GM19324 (cell line): ENCODE measurements around the gene CAPN1.
"Not testable (repeated sequence)": the region's sequence is repeated elsewhere in the genome, so short reads cannot be mapped to it uniquely, and the experiment has no call there.

Experiments used
- ATAC-seq: cut with Tn5 transposase; IDR thresholded peaks from one replicate; pipeline ENCODE4 v1.9.1; 2021; ENCODE audit warnings: mild to moderate bottlenecking, moderate library complexity; ENCODE audit not compliant: unreplicated experiment, low FRiP score

The CAPN1 gene

DNA sequence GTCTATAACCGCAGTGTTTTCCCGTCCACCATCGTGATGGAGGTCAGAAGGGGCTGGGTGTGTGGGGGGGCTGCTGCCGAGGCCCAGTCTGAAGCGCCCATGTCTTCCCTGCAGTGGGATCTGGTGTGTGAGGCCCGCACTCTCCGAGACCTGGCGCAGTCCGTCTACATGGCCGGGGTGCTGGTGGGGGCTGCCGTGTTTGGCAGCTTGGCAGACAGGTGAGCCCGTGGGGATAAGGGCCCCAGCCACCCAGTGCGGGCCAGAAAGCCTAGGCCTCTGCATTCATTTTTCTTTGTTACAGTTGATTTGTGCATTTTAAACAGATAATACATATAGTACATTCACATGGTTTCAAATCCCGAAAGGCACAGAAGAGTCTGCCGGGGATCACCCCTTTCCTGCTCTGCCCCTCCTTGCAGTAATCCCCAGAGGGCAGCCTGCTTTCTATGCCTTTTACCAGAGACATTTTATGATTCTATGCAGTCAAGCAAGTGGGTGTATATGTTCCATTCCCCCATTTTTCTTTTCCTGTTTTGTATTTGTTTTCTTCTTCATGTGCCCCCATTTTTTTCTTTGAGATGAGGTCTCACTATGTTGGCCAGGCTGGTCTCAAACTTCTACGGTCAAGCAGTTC, 32.6 kb downstream of the CAPN1 start:
- no peak for ATAC-seq

DNA sequence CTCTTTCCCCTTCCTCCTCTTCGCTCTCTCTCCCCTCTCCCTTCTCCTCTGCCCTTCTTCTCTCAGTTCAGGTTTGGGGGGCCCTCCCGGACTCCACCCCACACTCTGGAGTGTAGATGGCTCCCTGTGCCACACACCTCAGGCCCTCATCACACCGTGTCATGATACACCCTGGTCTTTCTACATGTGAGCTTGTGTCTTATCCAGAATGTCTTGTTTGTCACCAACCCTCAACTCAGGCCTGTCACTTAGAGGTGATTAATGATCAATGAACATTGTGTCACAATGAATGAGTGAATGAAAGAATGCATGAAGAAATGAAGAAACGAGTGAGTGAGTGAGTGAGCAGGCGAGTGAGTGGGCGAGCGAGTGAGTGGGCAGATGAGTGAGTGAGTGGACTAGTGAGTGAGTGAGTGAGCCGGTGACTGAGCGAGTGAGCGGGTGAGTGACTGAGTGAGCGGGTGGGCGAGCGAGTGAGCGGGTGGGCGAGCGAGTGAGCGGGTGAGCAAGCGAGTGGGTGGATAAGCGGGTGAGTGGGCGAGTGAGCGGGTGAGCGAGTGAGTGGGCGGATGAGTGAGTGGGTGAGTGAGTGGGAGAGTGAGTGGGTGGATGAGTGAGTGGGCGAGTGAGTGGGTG, 33.8 kb downstream of the CAPN1 start:
- no peak for ATAC-seq

DNA sequence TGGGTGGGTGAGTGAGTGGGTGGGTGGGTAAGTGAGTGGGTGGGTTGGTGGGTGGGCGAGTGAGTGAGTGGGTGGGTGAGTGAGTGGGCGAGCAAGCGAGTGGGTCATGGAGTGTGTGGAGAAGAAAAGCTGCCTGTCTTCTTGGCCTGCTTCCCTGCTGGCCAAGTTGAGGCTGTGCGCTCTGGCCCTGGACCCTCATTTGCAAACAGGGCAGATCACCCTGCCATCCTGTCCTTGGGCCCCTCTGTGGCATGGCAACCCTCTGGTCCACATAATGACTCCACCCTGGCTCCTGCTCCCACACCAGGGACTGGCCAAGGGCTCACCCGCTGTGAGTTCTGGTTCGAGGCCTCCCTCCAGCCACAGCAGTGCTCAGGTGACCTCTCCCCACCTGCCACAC, 35.1 kb downstream of the CAPN1 start:
- no peak for ATAC-seq

DNA sequence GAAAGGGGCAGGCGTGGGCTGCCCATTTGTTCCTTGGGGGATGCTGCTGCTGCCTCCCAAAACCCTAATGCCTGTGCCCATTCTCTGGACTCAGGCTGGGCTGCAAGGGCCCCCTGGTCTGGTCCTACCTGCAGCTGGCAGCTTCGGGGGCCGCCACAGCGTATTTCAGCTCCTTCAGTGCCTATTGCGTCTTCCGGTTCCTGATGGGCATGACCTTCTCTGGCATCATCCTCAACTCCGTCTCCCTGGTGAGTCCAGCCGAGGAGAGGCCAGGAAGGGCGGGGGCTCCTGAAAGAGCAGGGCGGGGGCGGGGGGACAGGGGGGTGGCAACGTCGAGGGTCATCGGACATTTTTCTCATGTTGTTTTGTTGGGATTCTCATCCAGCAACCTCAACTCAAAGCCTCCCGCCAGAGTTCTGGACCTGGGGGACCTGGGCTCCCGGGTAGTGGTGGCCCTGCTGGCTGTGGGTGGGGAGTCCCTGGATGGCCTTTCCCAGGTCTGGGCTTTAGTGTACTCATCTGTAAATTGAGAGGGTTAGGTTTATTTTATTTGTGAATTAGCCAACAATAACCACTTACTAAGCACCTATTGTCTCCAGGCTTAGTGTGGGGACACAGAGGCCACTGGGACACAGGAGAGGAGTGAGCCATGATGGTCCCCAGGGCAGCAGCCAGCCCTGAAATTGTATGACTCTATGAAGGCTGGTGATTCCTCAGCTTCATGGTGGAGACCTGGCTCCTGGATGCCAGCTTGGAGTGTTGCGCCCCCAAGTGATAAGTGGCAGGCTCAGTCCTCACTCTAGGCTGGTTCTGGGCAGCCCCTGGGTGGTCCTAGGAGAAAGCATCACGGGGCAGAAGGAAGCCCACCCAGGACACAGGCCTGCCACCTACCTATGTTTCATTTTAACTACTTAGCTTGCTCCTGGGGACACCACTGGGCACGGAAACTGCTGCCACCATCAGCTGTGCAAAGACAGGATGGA, 36.0 kb downstream of the CAPN1 start:
- no peak for ATAC-seq

DNA sequence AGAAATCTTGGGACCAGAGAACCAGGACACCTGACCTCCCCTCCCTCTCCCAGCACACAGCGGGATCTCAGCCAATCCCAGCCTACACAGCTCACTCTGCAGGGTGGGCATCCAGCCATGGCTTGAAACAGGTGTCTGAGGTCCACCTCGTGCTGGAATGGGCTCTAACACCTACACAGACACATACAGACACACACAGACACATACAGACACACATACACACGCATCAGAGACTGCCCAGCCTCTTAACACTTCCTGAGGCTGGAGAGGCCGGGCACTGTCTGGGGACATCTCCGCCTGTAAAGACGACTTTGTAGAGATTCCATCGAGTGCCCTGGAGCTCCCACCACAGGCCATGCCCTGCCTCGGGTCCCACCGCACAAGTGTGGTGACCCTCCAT, 36.7 kb downstream of the CAPN1 start:
- no peak for ATAC-seq

DNA sequence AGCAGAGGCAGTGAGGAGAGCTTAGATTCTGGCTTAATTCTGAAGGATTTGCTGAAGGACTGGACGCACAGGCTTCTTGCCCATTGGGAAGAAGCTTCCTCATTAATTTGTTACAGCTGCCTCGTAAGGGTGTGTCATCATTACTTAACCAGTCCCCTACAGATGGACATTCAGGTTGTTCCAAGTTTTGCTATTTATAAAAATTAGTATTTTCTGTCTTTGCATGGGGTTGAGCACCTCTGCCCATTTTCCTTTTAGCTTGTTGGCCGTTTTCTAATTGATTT, 38.1 kb downstream of the CAPN1 start:
- no peak for ATAC-seq

DNA sequence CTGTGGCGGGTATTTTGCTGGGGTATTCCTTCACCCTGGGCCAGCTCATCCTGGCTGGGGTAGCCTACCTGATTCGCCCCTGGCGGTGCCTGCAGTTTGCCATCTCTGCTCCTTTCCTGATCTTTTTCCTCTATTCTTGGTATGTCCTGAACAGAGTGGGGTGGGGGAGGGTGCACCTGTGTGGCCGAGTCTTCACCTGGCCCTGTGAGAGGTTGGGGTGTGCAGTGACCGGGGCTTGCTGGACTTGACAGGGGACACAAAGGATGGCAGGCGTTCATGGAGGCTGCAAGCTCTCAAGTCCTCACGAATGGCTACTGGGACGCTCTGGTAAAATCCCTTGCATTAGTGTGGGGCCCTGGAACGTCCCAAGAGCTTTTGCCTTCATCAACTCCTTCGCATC, 39.3 kb downstream of the CAPN1 start:
- no peak for ATAC-seq

DNA sequence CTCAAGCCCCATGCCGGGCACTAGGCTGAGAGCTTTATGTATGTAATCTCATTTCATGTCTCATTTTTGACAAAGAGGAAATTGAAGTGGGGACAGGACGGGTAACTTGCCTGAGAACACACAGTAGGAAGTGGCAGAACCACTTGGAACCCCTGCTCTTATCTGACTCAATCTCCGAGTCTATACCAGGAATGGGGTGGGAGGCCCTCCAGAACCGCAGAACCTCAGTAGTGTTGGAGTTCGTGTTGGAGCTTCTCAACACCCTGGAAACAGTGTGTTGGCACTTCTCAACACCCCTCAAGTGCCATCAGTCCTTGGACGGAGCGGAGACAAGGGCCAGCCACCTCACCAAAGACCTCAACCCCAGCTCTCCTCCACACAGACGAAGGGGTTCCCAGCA, 41.3 kb downstream of the CAPN1 start:
- no peak for ATAC-seq

DNA sequence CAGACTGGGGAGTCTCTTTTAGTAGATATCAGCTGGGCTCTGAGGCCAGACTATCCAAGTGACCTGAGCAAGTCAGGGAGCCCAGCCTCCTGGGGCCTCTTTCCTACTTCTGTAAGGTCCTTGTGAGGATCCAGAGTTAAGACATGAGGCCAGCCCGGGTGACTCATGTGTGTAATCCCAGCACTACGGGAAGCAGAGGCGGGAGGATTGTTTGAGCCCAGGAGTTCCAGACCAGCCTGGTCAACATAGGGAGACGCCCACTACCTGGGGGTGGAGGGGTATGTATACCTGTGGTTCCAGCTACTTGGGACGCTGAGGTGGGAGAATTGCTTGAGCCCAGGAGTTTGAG, 43.2 kb downstream of the CAPN1 start:
- ATAC-seq, result no peak

DNA sequence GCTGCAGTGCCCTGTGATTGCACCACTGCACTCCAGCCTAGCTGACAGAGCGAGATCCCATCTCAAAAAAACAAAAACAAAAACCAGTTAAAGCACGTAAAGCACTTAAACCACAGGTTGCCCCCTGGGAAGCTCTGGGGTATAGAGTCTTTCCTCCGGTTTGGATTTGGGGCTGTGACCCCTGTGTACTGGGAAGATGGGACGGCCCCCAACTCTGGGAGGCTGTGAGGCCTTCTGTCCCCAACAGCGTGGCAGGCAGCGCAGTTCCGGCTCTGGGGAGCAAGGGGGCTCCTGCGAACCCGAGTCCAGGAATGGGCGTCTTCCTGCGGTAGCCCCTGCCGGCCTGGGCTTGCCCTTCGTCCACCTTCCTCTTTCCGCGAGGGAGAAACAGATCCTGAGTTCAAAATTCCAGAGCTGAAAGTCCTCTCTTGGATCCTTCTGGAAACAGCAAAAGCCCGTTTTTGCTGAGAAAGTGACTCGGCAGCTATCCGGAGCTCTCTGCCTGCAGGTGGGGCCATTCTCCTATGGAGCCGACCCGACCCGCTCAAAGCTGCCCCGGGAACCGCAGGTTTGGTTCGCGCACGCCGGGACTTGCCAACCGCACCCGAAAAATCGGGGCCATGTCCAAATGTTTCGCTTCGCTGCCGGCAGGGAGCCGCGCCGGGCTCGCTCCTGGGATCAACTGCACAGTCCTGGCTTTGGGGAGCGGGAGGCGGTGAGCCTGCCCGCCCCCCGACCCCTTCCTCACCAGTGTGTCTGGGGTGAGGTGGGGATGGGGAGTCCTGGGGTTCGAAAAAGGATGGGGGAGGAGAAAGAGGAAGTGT, 43.8 kb downstream of the CAPN1 start:
- ATAC-seq, result no peak

DNA sequence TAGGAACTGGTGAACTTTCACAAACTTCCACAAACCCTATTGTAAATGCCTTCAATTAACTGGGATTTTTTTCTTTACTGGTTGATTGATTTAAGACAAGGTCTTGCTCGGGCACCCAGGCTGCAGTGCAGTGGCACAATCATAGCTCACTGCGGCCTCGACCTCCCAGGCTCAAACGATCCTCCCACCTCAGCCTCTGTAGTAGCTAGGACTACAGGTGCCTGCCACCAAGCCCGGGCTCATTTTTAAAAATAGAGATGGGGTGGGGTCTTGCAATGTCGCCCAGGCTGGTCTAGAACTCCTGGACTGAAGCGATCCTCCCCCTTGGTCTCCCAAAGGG, 44.3 kb downstream of the CAPN1 start:
- ATAC-seq, result no peak

DNA sequence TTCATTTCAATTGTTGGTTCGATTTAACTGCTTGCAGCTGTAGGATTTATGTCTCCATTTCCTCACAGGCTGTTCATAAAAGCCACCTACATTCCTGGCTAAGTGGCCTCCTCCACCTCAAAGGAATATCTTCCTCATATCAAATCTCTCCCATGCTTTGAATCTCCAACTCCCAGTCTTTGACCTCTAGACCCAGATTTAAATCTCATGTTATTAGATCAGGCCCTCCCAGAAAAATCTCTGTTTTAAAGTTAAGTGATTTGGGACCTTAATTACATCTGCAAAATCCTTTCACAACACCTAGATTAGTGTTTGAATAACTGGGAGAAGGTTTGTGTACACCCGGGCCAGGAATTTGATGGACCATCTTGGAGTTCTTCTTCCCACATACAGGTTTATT, 46.2 kb downstream of the CAPN1 start:
- no peak for ATAC-seq

DNA sequence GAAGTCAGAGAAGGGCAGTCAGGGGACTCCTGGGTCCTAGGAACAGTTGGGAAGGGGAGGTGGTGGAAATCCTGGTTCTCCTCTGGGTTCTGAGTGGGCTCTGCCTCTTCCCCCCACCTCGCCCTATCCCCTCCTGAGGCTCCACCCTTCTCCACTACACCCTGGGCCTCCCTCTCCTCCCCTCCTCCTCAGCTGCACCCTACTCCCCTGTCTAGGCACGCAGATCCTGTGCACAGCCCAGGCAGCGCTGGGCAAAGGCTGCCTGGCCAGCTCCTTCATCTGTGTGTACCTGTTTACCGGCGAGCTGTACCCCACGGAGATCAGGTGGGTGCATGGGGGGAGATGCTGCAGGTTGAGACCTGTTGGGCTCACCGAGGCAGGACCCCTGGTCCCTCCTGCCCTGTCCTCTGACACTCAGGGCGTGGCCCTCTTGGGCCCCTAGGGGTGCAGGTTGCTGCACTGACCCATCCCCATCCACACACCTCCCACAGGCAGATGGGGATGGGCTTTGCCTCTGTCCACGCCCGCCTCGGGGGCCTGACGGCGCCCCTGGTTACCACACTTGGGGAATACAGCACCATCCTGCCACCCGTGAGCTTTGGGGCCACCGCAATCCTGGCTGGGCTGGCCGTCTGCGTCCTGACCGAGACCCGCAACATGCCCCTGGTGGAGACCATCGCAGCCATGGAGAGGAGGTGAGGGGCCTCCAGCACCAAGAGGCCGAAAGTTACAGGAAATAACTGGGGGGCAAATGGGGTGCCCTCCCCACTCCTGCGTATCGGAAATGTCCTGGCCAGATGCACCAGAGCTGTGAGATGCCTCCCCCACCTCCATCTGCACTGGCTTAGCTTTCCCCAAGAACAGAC, 54.7 kb downstream of the CAPN1 start:
- ATAC-seq, result no peak

DNA sequence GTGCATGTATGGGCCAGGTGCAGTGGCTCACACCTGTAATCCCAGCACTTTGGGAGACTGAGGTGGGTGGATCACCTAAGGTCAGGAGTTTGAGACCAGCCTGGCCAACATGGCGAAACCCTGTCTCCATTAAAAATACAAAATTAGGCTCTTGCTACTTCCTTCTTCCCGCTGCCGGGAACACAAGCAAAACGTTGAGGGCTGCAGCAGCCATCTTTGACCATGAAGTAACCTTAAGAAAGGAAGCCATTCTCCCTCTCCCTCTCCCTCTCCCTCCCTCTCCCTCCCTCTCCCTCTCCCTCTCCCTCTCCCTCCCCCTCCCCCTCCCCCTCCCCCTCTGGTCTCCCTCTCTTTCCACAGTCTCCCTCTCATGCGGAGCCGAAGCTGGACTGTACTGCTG, 56.6 kb downstream of the CAPN1 start:
- ATAC-seq, result not testable (repeated sequence)

DNA sequence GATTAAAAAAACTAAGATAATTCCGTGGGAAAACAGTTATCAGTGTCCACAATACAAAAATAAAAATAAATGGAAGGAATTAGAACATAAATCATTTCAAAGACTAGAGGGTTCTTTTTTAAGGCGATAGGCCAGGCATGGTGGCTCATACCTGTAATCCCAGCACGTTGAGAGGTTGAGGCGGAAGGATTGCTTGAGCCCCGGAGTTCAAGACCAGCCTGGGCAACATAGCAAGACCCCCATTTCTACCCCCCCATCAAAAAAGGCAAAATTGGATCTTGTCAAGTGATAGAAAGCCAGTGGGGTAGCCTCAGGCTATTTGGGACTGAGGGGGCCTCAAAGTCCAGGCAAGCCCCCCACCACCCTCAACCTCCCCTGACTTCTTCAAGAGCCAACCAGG, 59.4 kb downstream of the CAPN1 start:
- ATAC-seq, result no peak

DNA sequence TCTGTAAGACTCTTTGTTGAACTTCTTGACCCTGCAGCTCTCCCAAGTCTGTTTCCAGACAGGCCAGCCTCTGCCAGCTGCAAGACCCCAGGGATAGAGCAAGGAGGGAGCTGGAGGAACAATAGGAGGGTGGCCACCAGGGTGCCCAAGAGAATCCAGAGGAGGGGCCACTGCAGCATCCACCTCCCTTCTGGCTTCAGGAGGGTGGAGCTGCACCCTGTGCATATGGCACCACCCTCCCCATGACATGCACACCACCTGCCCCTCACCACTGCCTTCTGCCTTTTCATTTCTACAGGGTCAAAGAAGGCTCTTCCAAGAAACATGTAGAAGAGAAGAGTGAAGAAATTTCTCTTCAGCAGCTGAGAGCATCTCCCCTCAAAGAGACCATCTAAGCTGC, 60.0 kb downstream of the CAPN1 start:
- ATAC-seq, result no peak

DNA sequence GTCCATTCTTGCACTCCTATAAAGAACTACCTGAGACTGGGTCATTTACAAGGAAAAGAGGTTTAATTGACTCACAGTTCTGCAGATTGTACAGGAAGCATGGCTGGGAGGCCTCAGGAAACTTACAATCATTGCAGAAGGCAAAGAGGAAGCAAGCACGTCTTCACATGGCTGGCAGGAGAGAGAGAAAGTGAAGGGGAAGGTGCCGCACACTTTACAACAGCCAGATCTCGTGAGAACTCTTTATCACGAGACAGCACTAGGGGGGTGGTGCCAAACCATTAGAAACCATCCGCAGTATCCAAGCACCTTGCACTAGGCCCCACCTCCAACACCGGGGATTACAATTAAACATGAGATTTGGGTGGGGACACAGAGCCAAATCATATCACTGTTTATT, 60.7 kb downstream of the CAPN1 start:
- ATAC-seq, result no peak

DNA sequence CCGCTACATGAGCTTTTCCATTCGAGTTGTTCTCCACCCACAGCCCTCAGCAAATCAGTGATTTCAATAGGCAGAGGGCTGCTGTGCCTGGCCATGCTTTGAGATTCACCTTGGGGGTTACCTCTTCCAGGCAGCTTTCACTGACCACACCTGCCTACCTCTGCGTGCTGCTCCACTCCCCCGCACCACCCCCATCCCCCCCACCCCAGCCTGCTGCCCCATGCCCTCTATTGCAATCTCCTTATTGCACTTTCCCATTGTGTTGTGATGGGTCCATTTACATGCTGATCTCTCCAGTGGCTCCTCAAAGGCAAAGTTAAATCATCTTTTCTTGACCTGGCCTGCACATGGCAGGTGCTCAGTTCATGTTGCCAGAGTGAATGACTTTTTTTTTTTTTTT, 62.1 kb downstream of the CAPN1 start:
- no peak for ATAC-seq

DNA sequence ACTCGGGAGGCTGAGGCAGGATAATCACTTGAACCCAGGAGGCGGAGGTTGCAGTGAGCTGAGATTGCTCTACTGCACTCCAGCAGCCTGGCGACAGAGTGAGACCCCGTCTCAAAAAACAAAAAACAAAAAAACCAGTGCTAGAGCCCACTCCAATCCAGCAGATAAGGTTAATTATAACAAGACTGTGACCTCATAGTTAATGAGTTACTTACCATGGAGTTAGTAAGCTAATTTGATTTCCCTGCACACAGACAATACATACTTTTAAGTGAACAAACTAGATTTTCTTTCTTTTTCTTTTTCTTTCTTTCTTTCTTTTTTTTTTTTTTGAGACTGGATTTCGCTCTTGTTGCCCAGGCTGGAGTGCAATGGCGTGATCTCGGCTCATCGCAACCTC, 63.3 kb downstream of the CAPN1 start:
- ATAC-seq, result not testable (repeated sequence)

DNA sequence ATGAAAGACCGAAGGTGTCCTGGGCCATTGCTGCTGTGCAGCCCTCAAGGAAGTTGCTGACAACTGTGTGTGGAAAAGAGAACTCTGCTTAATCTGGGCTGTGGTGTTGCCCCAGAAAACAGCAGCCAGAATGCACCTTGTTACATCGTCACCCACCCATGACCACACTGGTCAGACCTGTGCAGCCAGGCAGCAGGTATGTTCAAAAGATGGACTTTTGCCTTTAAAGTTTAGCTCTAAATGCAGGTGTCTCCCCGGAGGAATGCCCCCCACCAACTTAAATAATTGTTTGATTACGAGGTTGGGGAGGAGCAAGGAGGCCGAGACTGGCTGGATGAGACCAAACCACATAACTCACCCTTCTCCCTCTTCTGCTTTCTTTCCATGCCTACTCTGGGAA, 64.8 kb downstream of the CAPN1 start:
- ATAC-seq, result no peak
